IMR-90 (cell line): ENCODE data around the gene NT5DC3.

Source experiments
- BHLHE40 ChIP-seq: fragments of 150-350 bp; IDR thresholded peaks from 2 replicates; pipeline ENCODE4 v1.6.1; 2016; ENCODE audit warnings: mild to moderate bottlenecking, low read depth, low read length
- CEBPB ChIP-seq: IDR thresholded peaks from 2 replicates; pipeline ENCODE4 v1.6.1; 2012; ENCODE audit warnings: low read depth, low read length, improper control_type of control experiment
- POLR2A ChIP-seq: IDR thresholded peaks from 2 replicates; pipeline ENCODE4 v1.6.1; 2012; ENCODE audit warnings: mild to moderate bottlenecking, low read depth, low read length
- TF ChIP-seq, protein P1 (sequence below): conservative IDR thresholded peaks from 2 replicates; pipeline ENCODE4 v1.5.1; 2012; ENCODE audit warnings: mild to moderate bottlenecking, low read depth, low read length, improper control_type of control experiment

DNA sequence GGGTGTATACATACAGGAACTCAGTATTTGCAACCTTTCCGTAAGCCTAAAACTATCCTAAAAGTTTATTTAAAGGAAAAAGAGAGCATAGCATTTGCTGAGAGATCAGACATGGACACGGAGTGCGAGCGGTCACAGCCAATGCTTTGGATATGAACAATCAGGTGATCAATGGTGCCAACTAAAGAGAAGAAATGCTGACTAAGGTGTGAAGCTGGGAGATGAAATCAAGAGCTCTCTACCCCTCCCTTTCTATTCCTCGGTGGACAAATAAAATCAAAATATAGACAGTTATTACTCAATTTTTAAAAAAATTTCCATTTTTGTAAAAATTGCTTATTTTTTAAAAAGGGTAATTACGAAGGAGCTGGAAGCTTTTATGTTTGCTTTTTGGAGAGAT is 29.2 kb downstream of the NT5DC3 start:
- TF ChIP-seq, protein P1, sequence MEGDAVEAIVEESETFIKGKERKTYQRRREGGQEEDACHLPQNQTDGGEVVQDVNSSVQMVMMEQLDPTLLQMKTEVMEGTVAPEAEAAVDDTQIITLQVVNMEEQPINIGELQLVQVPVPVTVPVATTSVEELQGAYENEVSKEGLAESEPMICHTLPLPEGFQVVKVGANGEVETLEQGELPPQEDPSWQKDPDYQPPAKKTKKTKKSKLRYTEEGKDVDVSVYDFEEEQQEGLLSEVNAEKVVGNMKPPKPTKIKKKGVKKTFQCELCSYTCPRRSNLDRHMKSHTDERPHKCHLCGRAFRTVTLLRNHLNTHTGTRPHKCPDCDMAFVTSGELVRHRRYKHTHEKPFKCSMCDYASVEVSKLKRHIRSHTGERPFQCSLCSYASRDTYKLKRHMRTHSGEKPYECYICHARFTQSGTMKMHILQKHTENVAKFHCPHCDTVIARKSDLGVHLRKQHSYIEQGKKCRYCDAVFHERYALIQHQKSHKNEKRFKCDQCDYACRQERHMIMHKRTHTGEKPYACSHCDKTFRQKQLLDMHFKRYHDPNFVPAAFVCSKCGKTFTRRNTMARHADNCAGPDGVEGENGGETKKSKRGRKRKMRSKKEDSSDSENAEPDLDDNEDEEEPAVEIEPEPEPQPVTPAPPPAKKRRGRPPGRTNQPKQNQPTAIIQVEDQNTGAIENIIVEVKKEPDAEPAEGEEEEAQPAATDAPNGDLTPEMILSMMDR = no peak
- TF ChIP-seq BHLHE40 (no peak), CEBPB (no peak), POLR2A (no peak)
